ENCODE results near the gene FAM50A.

- no peak for TF ChIP-seq CTCF (IDR thresholded peaks at IDR 0.05)
- no peak for TF ChIP-seq POLR2A (IDR thresholded peaks at IDR 0.05; ENCODE audit: low read depth)
These were observed 14.2 kb upstream of the FAM50A start for GRCh38 chrX:154429711-154430110.

Data from esophagus muscularis mucosa (tissue), 3 donors.